ENCODE measurements around the gene CANT1.
A peak's percentile ranks its signal among the peaks of the same experiment; 100 is the strongest.
"Not testable (repeated sequence)": the region's sequence is repeated elsewhere in the genome, so short reads cannot be mapped to it uniquely, and the experiment has no call there.

The CANT1 gene

DNA sequence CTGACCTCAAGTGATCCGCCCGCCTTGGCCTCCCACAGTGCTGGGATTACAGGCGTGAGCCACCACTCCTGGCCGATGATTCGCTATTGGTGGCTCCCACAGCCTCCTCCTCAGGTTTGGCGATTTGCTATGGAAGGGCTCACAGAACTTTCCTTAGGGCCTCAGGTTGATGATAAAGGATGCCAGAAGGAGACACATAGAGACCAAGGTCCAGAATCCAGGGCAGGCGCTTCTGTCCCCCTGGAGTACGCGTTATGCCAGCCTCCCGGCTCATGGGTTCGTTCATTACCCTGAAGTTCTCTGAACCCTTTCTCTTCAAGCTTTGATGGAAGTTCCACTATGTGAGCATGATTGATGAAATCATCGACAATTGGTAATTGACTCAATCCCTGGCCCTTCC lies 49.8 kb downstream of the CANT1 start:
- no peak for DNase-seq (ENCODE audit: low read depth, low spot score)

DNA sequence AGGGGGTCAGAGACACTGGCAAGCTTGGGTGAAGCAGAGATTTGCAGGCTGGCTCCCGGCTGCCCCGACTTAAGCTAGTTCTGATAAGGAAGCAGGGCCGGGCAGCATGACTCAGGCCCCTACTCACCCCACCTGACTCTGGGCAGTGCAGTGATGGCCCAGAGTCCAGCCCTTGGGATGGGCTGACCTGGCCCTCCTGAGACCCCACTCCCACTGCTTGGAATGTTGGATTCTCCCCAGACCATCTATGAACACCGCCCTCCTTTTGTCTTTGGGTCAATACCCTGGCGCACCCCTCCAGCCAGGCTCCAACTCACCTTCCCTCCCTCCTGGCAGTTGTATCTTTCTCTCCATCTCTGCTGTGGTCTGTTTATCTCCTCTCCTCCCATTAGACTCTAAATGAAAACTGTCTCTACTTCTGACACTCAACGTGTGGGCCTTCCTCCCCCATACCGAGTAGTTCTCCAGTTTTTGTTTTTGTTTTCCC lies 50.9 kb downstream of the CANT1 start:
- no peak for DNase-seq (ENCODE audit: low read depth, low spot score)

DNA sequence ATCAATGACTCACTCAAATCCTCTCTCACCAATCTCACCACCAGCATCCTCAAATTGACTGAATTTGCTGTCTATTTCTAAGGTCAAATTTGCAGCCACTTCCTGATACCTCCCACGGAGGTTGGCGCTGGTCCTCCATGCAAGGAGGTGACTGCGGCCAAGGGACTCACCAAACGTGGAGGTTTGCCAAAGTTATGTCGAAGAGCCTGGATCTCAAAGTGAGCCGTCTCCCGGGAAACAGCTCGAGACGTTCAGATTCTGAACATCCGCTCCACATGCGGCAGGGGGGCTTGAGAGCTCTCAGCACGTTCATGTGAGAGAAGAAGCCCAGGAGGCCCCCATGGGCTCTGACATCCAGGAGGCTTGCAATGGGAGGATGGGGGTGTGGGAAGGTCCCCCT lies 52.4 kb downstream of the CANT1 start:
- DNase-seq (ENCODE audit: low read depth, low spot score), result no peak

GRCh38 chr17:78956254-78956653 lies 53.3 kb downstream of the CANT1 start:
- no peak for DNase-seq (ENCODE audit: low read depth, low spot score)

DNA sequence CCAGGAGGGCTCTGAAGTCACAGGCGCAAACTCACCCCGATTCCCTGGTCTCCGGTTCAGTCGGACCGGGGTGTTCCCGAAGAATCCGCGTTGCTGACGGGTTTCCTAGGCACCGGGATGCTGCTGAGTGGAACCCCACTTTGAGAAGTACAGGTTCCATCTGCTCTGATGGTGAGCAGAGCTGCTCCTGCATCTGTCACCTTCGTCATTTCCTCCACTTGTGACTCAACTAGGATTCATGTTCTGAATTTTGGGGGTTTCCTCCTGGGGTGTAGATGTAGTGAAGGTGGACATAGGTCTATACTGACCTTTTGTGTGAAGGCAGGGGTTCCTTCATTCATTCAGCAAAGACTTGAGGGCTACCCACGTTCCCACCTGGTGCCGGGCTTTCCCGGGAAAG lies 54.9 kb downstream of the CANT1 start:
- no peak for DNase-seq (ENCODE audit: low read depth, low spot score)

GRCh38 chr17:78953356-78954350 lies 55.9 kb downstream of the CANT1 start:
- peak; percentile 32 for DNase-seq (ENCODE audit: low read depth, low spot score)

- DNase-seq (ENCODE audit: low read depth, low spot score), result no peak
Observed at GRCh38 chr17:78952706-78953105, 56.9 kb downstream of the CANT1 start.

- DNase-seq (ENCODE audit: low read depth, low spot score), result no peak
Observed at GRCh38 chr17:78951967-78952551, 57.5 kb downstream of the CANT1 start.

DNA sequence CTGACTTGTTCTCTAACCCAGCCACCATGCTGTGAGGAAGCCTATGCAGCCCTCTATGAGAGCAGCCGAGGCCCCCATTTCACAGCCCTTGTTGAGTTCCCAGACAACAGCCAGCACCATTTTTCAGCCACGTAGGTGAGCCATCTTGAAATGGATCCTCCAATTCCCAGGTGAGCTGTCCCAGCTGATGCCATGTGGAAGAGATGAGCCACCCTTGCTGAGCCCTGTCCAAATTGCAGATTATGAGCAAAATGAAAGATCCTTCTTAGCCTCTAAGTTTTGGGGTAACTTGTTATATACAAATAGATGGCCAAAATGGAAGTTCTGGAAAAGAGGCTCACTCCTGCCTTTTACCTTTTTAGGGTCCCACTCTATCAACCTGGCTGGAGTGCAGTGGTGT lies 58.7 kb downstream of the CANT1 start:
- no peak for DNase-seq (ENCODE audit: low read depth, low spot score)

GRCh38 chr17:78947235-78948149 lies 62.1 kb downstream of the CANT1 start:
- DNase-seq (ENCODE audit: low read depth, low spot score), result no peak

DNA sequence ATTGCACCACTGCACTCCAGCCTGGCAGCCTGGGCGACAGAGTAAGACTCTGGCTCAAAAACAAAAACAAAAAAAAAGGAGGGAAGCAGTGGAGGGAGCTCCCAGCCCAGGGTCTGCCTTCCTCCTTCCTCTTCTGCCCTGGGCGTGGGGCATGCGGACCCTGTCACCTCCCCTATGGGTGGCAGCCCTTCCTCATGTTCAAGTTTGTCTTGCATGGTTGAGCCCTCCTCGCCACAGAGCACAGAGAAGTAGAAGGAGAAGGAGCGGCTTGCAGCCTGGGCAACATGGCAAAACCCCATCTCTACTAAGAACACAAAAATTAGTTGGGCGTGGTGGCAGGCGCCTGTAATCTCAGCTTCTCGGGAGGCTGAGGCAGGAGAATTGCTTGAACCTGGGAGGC lies 62.9 kb downstream of the CANT1 start:
- DNase-seq (ENCODE audit: low read depth, low spot score), result no peak

- no peak for DNase-seq (ENCODE audit: low read depth, low spot score)
Observed at GRCh38 chr17:78946131-78946530, 63.4 kb downstream of the CANT1 start.

DNA sequence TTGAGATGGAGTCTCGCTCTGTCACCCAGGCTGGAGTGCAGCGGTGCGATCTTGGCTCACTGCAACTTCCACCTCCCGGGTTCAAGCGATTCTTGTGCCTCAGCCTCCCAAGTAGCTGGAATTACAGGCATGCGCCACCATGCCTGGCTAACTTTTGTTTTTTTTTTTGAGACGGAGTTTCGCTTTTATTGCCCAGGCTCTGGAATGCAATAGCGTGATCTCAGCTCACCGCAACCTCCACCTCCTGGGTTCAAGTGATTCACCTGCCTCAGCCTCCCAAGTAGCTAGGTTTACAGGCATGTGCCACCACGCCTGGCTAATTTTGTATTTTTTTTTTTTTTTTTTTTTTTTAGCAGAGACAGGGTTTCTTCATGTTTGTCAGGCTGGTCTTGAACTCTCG lies 64.1 kb downstream of the CANT1 start:
- not testable (repeated sequence) for DNase-seq (ENCODE audit: low read depth, low spot score)

GRCh38 chr17:78944956-78945355 lies 64.6 kb downstream of the CANT1 start:
- DNase-seq (ENCODE audit: low read depth, low spot score), result no peak

- DNase-seq (ENCODE audit: low read depth, low spot score), result no peak
Observed at GRCh38 chr17:78944026-78944425, 65.5 kb downstream of the CANT1 start.

Measured in brain pericyte (primary cell).